Thyroid gland (tissue), 4 donors: Measurements from ENCODE around the gene IRAG1. TPM values are rescaled to one million over a fixed set of nuclear protein-coding genes. Genes with fewer than 3 reads are reported as not detected.
"Not testable (repeated sequence)": the region's sequence is repeated elsewhere in the genome, so short reads cannot be mapped to it uniquely, and the experiment has no call there.

Experiments used
- DNase-seq, 2 donors: peaks; one replicate each; pipeline ENCODE4 v3.0.0-alpha.2; 2019
- H3K27ac ChIP-seq, 3 donors: fragments of 200-600 bp; sonication (generic); 1 replicate in 2 of 3; 2 replicates in 1 of 3; pipeline ENCODE4 v1.5.1; 2016 to 2019; ENCODE audit warnings: mild to moderate bottlenecking in 1 of 3, moderate library complexity in 1 of 3
- H3K27me3 ChIP-seq: fragments of 200-600 bp; sonication (generic); one replicate; pipeline ENCODE4 v1.5.1; 2019
- H3K36me3 ChIP-seq, 2 donors: fragments of 200-600 bp; sonication (generic); one replicate each; pipeline ENCODE4 v1.5.1; 2016 to 2019
- H3K4me1 ChIP-seq, 2 donors: fragments of 200-600 bp; sonication (generic); one replicate each; pipeline ENCODE4 v1.5.1; 2017 to 2019
- H3K4me3 ChIP-seq, 3 donors: fragments of 200-600 bp; sonication (generic); replicated peaks in 1 of 3; 1 replicate in 2 of 3; 2 replicates in 1 of 3; pipeline ENCODE4 v1.5.1; 2016; ENCODE audit warnings: mild to moderate bottlenecking in 1 of 3
- H3K9me3 ChIP-seq: fragments of 200-600 bp; sonication (generic); one replicate; pipeline ENCODE4 v1.5.1; 2017
- POLR2A ChIP-seq, 2 donors: fragments of 450-650 bp; IDR thresholded peaks; one replicate each; pipeline ENCODE4 v1.6.1; 2017; ENCODE audit warnings: antibody characterized with exemption in 2 of 2, mild to moderate bottlenecking in 2 of 2, moderate library complexity in 1 of 2
- WGBS, 2 donors: methylation state at CpG; one replicate each; pipeline ENCODE4 v1.1.5; 2017; 5-methylcytosine and 5-hydroxymethylcytosine counted together
- intact Hi-C: fragments of 100-400 bp; cut with DNase I; formaldehyde crosslinking; loops from one replicate; pipeline ENCODE4 v1.15.1; 2023
- total RNA-seq, 4 donors: library from RNA; depleted of rRNA; stranded (reverse); fragments of >200 nt; gene quantifications; one replicate each; pipeline ENCODE4 v1.2.3, GENCODE V29; 2016
- TF ChIP-seq, protein P1 (sequence below), 6 experiments: fragments of 200-600 bp in 3 of 6; fragments of 450-650 bp in 3 of 6; sonication (generic) in 3 of 6; IDR thresholded peaks; one replicate each; pipeline ENCODE4 v1.5.1; 2016 to 2019; ENCODE audit warnings: antibody characterized with exemption in 6 of 6, mild to moderate bottlenecking in 2 of 6, inconsistent platforms in 1 of 6, moderate library complexity in 1 of 6

Gene IRAG1
- total RNA-seq, 4 donors from 2014 or later, result 3.2 to 14.4 (median 5.8) TPM

DNA sequence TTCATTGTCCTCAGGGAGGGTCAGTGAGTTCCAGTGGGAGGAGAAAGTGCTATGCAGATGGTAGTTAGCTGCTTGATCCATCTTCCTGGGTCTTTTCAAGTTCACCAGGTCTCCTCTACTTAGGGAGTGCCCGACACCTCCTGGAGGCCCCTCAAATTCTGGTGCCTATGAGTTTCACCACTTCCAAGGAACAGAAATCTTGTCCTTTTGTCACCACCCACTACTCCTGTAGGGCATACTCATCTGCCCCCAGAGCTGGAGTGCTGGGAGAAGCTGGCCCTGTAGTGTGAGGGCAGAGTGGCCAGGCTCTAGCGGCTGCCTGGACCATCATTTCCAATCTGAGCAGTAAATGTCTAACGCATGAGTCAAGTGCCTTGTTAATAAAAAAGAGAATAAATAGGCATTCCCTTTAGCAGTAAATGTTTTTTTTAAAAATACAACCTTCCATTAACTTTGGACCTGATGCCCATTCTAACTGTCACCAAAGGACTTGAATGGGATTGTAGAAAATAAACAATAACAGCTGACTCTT is 12.5 kb downstream of the IRAG1 start:
- Histone ChIP-seq H3K36me3 (no peaks in the 10 kb centered on the region), H3K9me3 (no peaks in the 10 kb centered on the region), H3K4me1 (peaks cover 0 to 3% of the 10 kb centered on the region in 2 donors), H3K27ac (no peak overlapping the region), H3K27me3 (no peaks in the 10 kb centered on the region), H3K4me3 (no peak overlapping the region)
- intact Hi-C loops, result no loop called here
- WGBS, 2 donors, result 89 to 96% methylated on average over 3 of the region's 3 CpGs
- no peak for DNase-seq
- TF ChIP-seq POLR2A (IDR thresholded peaks at IDR 0.05), result no peak
- TF ChIP-seq, protein P1, sequence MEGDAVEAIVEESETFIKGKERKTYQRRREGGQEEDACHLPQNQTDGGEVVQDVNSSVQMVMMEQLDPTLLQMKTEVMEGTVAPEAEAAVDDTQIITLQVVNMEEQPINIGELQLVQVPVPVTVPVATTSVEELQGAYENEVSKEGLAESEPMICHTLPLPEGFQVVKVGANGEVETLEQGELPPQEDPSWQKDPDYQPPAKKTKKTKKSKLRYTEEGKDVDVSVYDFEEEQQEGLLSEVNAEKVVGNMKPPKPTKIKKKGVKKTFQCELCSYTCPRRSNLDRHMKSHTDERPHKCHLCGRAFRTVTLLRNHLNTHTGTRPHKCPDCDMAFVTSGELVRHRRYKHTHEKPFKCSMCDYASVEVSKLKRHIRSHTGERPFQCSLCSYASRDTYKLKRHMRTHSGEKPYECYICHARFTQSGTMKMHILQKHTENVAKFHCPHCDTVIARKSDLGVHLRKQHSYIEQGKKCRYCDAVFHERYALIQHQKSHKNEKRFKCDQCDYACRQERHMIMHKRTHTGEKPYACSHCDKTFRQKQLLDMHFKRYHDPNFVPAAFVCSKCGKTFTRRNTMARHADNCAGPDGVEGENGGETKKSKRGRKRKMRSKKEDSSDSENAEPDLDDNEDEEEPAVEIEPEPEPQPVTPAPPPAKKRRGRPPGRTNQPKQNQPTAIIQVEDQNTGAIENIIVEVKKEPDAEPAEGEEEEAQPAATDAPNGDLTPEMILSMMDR (IDR thresholded peaks at IDR 0.05), result no peak

DNA sequence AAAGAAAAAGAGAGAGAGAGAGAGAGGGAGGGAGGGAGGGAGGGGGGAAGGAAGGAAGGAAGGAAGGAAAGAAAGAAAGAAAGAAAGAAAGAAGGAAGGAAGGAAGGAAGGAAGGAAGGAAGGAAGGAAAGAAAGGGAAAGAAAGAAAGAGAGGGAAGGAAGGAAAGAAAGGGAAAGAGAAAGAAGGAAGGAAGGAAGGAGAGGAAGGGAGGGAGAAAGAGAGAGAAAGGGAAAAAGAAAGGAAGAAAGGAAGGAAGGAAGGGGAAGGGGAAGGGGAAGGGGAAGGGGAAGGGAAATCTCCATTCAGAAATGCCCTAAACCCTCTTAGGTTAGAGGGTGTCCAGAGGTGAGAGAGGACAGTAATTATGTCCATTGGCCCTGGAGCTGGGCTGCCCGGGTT is 13.3 kb downstream of the IRAG1 start:
- 86 to 89% methylated on average over 1 of the region's 1 CpG for WGBS, 2 donors
- H3K4me1 ChIP-seq, result peaks cover 0 to 10% of the 10 kb centered on the region in 2 donors
- H3K36me3 ChIP-seq, intact Hi-C loops, DNase-seq, H3K27ac ChIP-seq, H3K4me3 ChIP-seq, H3K9me3 ChIP-seq, H3K27me3 ChIP-seq: not testable (repeated sequence)

DNA sequence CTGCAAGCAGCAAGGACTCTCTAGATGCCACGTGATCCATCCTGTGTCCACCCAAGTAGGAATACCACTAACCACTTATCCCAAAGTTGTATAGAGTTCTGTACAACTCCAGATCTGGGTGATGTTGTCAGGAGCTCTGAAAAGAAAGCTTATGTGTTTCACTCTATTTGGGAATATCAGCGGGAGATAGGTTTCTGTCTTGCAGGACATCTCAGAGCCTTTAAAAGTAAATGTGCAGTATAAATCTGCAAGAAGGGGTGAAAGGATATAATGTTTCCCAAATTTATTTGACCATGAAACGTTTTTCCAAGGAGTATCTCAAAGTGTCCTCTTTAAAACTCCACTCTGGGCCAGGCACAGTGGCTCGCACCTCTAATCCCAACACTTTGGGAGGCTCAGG is 13.9 kb downstream of the IRAG1 start:
- no peaks in the 10 kb centered on the region for H3K9me3 ChIP-seq
- H3K27me3 ChIP-seq, result no peaks in the 10 kb centered on the region
- no peaks in the 10 kb centered on the region for H3K36me3 ChIP-seq
- TF ChIP-seq, protein P1 (IDR thresholded peaks at IDR 0.05), result no peak
- no peak for TF ChIP-seq POLR2A (IDR thresholded peaks at IDR 0.05)
- no peak overlapping the region for H3K27ac ChIP-seq
- no peak overlapping the region for H3K4me3 ChIP-seq
- peaks cover 0 to 15% of the 10 kb centered on the region in 2 donors for H3K4me1 ChIP-seq
- WGBS, 2 donors, result 51 to 80% methylated on average over 4 of the region's 4 CpGs
- DNase-seq, result no peak
- intact Hi-C loops, result no loop called here

DNA sequence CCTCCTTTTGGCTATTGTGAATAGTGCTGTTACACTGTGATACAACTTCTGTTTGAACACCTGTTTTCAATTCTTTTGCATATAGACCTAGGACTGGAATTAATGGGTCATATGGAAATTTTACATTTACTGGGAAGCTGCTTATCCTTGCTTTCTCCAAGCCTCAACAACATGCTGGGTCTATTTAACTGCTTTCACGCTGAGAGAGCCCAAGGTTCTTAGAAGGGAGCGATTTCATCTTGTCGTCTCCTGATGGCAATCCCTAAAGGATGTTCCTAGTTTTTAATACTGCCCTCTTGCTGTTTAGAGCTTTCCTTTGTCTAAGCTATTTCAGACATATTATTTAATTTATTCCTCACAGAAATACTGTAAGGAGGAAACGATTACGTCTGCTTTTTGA is 15.5 kb downstream of the IRAG1 start:
- Histone ChIP-seq H3K27ac (no peak overlapping the region), H3K4me3 (no peak overlapping the region), H3K4me1 (peaks cover 0 to 21% of the 10 kb centered on the region in 2 donors), H3K36me3 (no peaks in the 10 kb centered on the region), H3K9me3 (no peaks in the 10 kb centered on the region), H3K27me3 (no peaks in the 10 kb centered on the region)
- intact Hi-C loops, result no loop called here
- TF ChIP-seq, protein P1 (IDR thresholded peaks at IDR 0.05), result no peak
- no peak for TF ChIP-seq POLR2A (IDR thresholded peaks at IDR 0.05)
- WGBS, 2 donors, result 76 to 91% methylated on average over 5 of the region's 5 CpGs
- no peak for DNase-seq

DNA sequence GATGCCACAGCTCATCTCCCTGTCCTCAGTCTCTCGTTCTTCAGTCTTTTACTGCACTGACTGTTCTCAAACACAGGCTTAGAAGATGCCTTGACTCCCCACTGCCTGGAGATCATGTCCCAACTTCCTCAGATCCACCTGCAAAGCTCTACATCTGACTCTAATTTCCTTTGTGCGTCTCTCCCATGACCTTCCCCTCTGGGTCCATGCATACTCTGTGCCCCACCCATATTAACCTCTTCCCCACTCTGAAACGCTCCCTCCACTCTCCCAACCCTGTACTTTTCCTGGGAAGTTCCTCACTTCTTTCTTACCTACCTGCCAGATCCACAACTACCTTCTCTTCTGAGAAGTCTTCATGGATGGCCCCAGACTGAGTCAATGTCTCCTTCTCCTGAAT is 16.6 kb downstream of the IRAG1 start:
- intact Hi-C loops, result no loop called here
- H3K27ac ChIP-seq, result peak overlapping the region in 1 of 3 donors; percentile 47

More for the DNA sequence above, 16.6 kb downstream of the IRAG1 start:
- Histone ChIP-seq H3K27me3 (no peaks in the 10 kb centered on the region), H3K4me3 (no peak overlapping the region), H3K36me3 (no peaks in the 10 kb centered on the region), H3K9me3 (no peaks in the 10 kb centered on the region), H3K4me1 (peaks cover 0 to 21% of the 10 kb centered on the region in 2 donors)
- TF ChIP-seq, protein P1 (IDR thresholded peaks at IDR 0.05), result no peak
- TF ChIP-seq POLR2A (IDR thresholded peaks at IDR 0.05), result no peak
- DNase-seq, result no peak
- 80 to 87% methylated on average over 3 of the region's 3 CpGs for WGBS, 2 donors
